Tibial artery (tissue), 4 donors: ENCODE measurements around the gene TACC2.
A peak's percentile ranks its signal among the peaks of the same experiment; 100 is the strongest.

Experiments used
- DNase-seq, 2 donors: peaks; one replicate each; pipeline ENCODE4 v3.0.0-alpha.2; 2019
- H3K27ac ChIP-seq, 2 donors: fragments of 200-600 bp; sonication (generic) in 1 of 2; 1 replicate in 1 of 2; 2 replicates in 1 of 2; pipeline ENCODE4 v1.5.1; 2018 to 2019; ENCODE audit warnings: mild to moderate bottlenecking in 1 of 2
- H3K27me3 ChIP-seq, 2 donors: fragments of 200-600 bp; sonication (generic) in 1 of 2; one replicate each; pipeline versions ENCODE4 v1.5.1 to v1.6.0; 2016 to 2019
- H3K36me3 ChIP-seq, 3 donors: fragments of 200-600 bp; sonication (generic) in 2 of 3; one replicate each; pipeline ENCODE4 v1.5.1; 2016 to 2019; ENCODE audit warnings: mild to moderate bottlenecking in 2 of 3
- H3K4me1 ChIP-seq, 4 donors: fragments of 200-600 bp; sonication (generic) in 2 of 4; 1 replicate in 3 of 4; 2 replicates in 1 of 4; pipeline ENCODE4 v1.5.1; 2016 to 2019
- H3K4me3 ChIP-seq, 2 donors: fragments of 200-600 bp; sonication (generic) in 1 of 2; 1 replicate in 1 of 2; 2 replicates in 1 of 2; pipeline ENCODE4 v1.5.1; 2018 to 2019; ENCODE audit warnings: mild to moderate bottlenecking in 2 of 2
- H3K9me3 ChIP-seq, 3 donors: fragments of 200-600 bp; sonication (generic) in 1 of 3; one replicate each; pipeline ENCODE4 v1.5.1; 2016 to 2019
- CTCF ChIP-seq, 2 experiments: fragments of 200-600 bp in 1 of 2; fragments of 450-650 bp in 1 of 2; IDR thresholded peaks; one replicate each; pipeline ENCODE4 v1.5.1; 2017 to 2019; ENCODE audit warnings: antibody characterized with exemption in 2 of 2, mild to moderate bottlenecking in 1 of 2, moderate library complexity in 1 of 2
- intact Hi-C: fragments of 100-400 bp; cut with DNase I; formaldehyde crosslinking; loops from one replicate; pipeline ENCODE4 v1.15.0; 2023; ENCODE audit warnings: low total_unique reads

TACC2 gene

GRCh38 chr10:122033224-122033926 lies 44.4 kb downstream of the TACC2 start:
- DNase-seq = no peak
- Histone ChIP-seq H3K4me3 (no peak overlapping the region), H3K4me1 (peaks cover 0 to 17% (median 6%) of the 10 kb centered on the region in 4 donors), H3K36me3 (no peaks in the 10 kb centered on the region), H3K27ac (no peak overlapping the region), H3K9me3 (no peaks in the 10 kb centered on the region), H3K27me3 (no peaks in the 10 kb centered on the region)
- TF ChIP-seq CTCF (IDR thresholded peaks at IDR 0.05) = no peak
- intact Hi-C loops = no loop called here

- intact Hi-C loops = no loop called here
- no peak for TF ChIP-seq CTCF (IDR thresholded peaks at IDR 0.05)
- Histone ChIP-seq H3K27me3 (no peaks in the 10 kb centered on the region), H3K4me3 (no peak overlapping the region), H3K27ac (no peak overlapping the region), H3K9me3 (no peaks in the 10 kb centered on the region), H3K4me1 (peaks cover 0 to 14% (median 6%) of the 10 kb centered on the region in 4 donors), H3K36me3 (no peaks in the 10 kb centered on the region)
- DNase-seq = no peak
These were observed 45.3 kb downstream of the TACC2 start for GRCh38 chr10:122034149-122034756.

- H3K4me1 ChIP-seq = peaks cover 0 to 22% (median 12%) of the 10 kb centered on the region in 4 donors
- intact Hi-C loops = no loop called here
- no peaks in the 10 kb centered on the region for H3K27me3 ChIP-seq
- no peak overlapping the region for H3K27ac ChIP-seq
- no peak for DNase-seq
- H3K9me3 ChIP-seq = no peaks in the 10 kb centered on the region
- TF ChIP-seq CTCF (IDR thresholded peaks at IDR 0.05) = no peak
- H3K4me3 ChIP-seq = no peak overlapping the region
- no peaks in the 10 kb centered on the region for H3K36me3 ChIP-seq
These were observed 51.8 kb downstream of the TACC2 start for GRCh38 chr10:122040786-122041185.

GRCh38 chr10:122042836-122043235 lies 53.9 kb downstream of the TACC2 start:
- Histone ChIP-seq H3K27me3 (no peaks in the 10 kb centered on the region), H3K4me1 (peaks cover 0 to 22% (median 12%) of the 10 kb centered on the region in 4 donors), H3K36me3 (no peaks in the 10 kb centered on the region), H3K9me3 (no peaks in the 10 kb centered on the region), H3K27ac (peak overlapping the region in 1 of 2 donors; percentile 69), H3K4me3 (no peak overlapping the region)
- no peak for DNase-seq
- TF ChIP-seq CTCF (IDR thresholded peaks at IDR 0.05) = no peak
- intact Hi-C loops = no loop called here

- H3K36me3 ChIP-seq = no peaks in the 10 kb centered on the region
- no peak for TF ChIP-seq CTCF (IDR thresholded peaks at IDR 0.05)
- intact Hi-C loops = no loop called here
- H3K9me3 ChIP-seq = no peaks in the 10 kb centered on the region
- peak overlapping the region; percentile 25 to 29 for H3K4me3 ChIP-seq
- peak; percentile 43 to 79 for DNase-seq
- no peaks in the 10 kb centered on the region for H3K27me3 ChIP-seq
- peaks cover 0 to 22% (median 12%) of the 10 kb centered on the region in 4 donors for H3K4me1 ChIP-seq
- H3K27ac ChIP-seq = peak overlapping the region; percentile 62 to 69
These were observed 55.2 kb downstream of the TACC2 start for GRCh38 chr10:122044045-122044661.
